Heart left ventricle (tissue), 16 donors: ENCODE measurements around the gene KIAA1671. TPM values are rescaled to one million over a fixed set of nuclear protein-coding genes. Genes with fewer than 3 reads are reported as not detected.

Experiments
- ATAC-seq, 4 donors: fragments of 200-7000 bp; cut with Tn5 transposase; one replicate each; pipeline ENCODE4 v1.9.1; 2020 to 2022; ENCODE audit warnings: moderate library complexity in 4 of 4, mild to moderate bottlenecking in 3 of 4, moderate number of reproducible peaks in 1 of 4
- DNase-seq, 5 donors: peaks; one replicate each; pipeline ENCODE4 v3.0.0-alpha.2; 2020
- H3K27ac ChIP-seq, 12 donors: fragments of 200-600 bp; sonication (generic) in 4 of 12; one replicate each; pipeline versions ENCODE4 v1.5.0 to v1.8.0; 2016 to 2022; ENCODE audit warnings: mild to moderate bottlenecking in 2 of 12
- H3K27me3 ChIP-seq, 9 donors: fragments of 200-600 bp; sonication (generic) in 2 of 9; one replicate each; pipeline versions ENCODE4 v1.5.1 to v1.8.0; 2016 to 2022; ENCODE audit warnings: mild to moderate bottlenecking in 3 of 9
- H3K36me3 ChIP-seq, 9 donors: fragments of 200-600 bp; sonication (generic) in 2 of 9; one replicate each; pipeline versions ENCODE4 v1.5.0 to v1.8.0; 2018 to 2022; ENCODE audit warnings: mild to moderate bottlenecking in 2 of 9
- H3K4me1 ChIP-seq, 12 donors: fragments of 200-600 bp; sonication (generic) in 4 of 12; one replicate each; pipeline versions ENCODE4 v1.5.0 to v1.8.0; 2016 to 2022; ENCODE audit warnings: mild to moderate bottlenecking in 3 of 12
- H3K4me3 ChIP-seq, 12 donors: fragments of 200-600 bp; sonication (generic) in 4 of 12; one replicate each; pipeline versions ENCODE4 v1.5.0 to v1.8.0; 2017 to 2022; ENCODE audit warnings: mild to moderate bottlenecking in 9 of 12, moderate library complexity in 4 of 12
- H3K9me3 ChIP-seq, 12 donors: fragments of 200-600 bp; sonication (generic) in 4 of 12; one replicate each; pipeline versions ENCODE4 v1.5.0 to v1.8.0; 2016 to 2022; ENCODE audit warnings: mild to moderate bottlenecking in 1 of 12
- CTCF ChIP-seq, 12 donors: fragments of 200-600 bp; sonication (generic) in 4 of 12; IDR thresholded peaks; one replicate each; pipeline versions ENCODE4 v1.5.0 to v1.8.0; 2018 to 2022; ENCODE audit warnings: antibody characterized with exemption in 12 of 12, mild to moderate bottlenecking in 5 of 12
- POLR2A ChIP-seq, 2 donors: fragments of 450-650 bp; IDR thresholded peaks; one replicate each; pipeline ENCODE4 v1.6.1; 2017; ENCODE audit warnings: antibody characterized with exemption in 2 of 2, mild to moderate bottlenecking in 2 of 2, moderate library complexity in 2 of 2
- WGBS, 4 donors: extraction: QIAGEN DNeasy Blood & Tissue Kit in 2 of 4; methylation state at CpG; one replicate each; pipeline versions ENCODE4 v1.1.5 to v1.1.7; 2013 to 2018; 5-methylcytosine and 5-hydroxymethylcytosine counted together
- intact Hi-C, 10 donors: fragments of 100-400 bp; cut with DNase I; formaldehyde crosslinking; loops; one replicate each; pipeline versions ENCODE4 v1.11.1 to v1.14.2; 2022
- polyA plus RNA-seq, 2 donors: library from polyadenylated mRNA; stranded (reverse); fragments of 200-250 nt; gene quantifications; one replicate each; pipeline ENCODE4 v1.2.3, GENCODE V29; 2013
- total RNA-seq, 9 donors: library from RNA; depleted of rRNA in 2 of 9; stranded (reverse); fragments of >200 nt in 2 of 9; fragmentation: NEBNext Ultra II Directional in 3 of 9; extraction: Animal tissue kit (Norgen Biotek cat#: 25700) in 3 of 9; gene quantifications; one replicate each; pipeline versions ENCODE4 v1.1.0 to v1.2.4, GENCODE V29; 2016 to 2023
- donor health status: ischemic (EF 13 %, LVEDD 7.1; RV severe dilation, severe dysfunction).
- donor health status: healthy with polysubstance abuse.
- donor health status: DM: no; HTN: yes; CAD: no.
- donor health status: DM: no; HTN: no; CAD: no.
- donor health status: ischemic (EF 25% LVEDD 6.9; RV normal size, moderate dysfunction).
- donor health status: ischemic (EF 25% LVEDD 5.7; RV mildly dilated, moderate dysfunction).
- donor health status: healthy.
- donor health status: DM: yes; HTN: yes; CAD: no.
- donor health status: ischemic (EF 35%, LVEDD 5.7; RV mildly dilated, moderate dysfunction).
- donor health status: nonischemic (EF 11% LVEDD 7.7; RV severe dilation, severe dysfunction).
- donor health status: DM: yes; HTN: yes; CAD: no.
- donor health status: PGD.
- donor health status: ischemic (EF 29% LVEDD 5.4; RV normal size, mild dysfunction).
- donor health status: nonischemic (EF 23%, LVEDD 6.1; RV moderate dilation, normal function).

KIAA1671 gene
- total and polyA plus RNA-seq, 11 donors = 4.5 to 22.1 (median 13.2) TPM

- Histone ChIP-seq H3K4me1 (peaks cover 4 to 77% (median 53%) of the 10 kb centered on the region in 12 donors), H3K36me3 (no peaks in the 10 kb centered on the region), H3K27me3 (no peaks in the 10 kb centered on the region), H3K4me3 (no peak overlapping the region), H3K27ac (peak overlapping the region in 6 of 12 donors; percentile 21 to 73 (median 48)), H3K9me3 (no peaks in the 10 kb centered on the region)
- no peak for ATAC-seq
- WGBS, 4 donors = 84 to 94% (median 86%) methylated on average over 6 of the region's 6 CpGs
- TF ChIP-seq CTCF (IDR thresholded peaks at IDR 0.05) = no peak
- TF ChIP-seq POLR2A (IDR thresholded peaks at IDR 0.05) = no peak
- intact Hi-C loops = no loop called here
- DNase-seq = no peak
Measured at GRCh38 chr22:24981656-24982055, 29.1 kb downstream of the KIAA1671 start.

- Histone ChIP-seq H3K36me3 (no peaks in the 10 kb centered on the region), H3K27ac (peak overlapping the region in 11 of 12 donors; percentile 38 to 83 (median 66)), H3K4me1 (peaks cover 2 to 76% (median 47%) of the 10 kb centered on the region in 12 donors)
Measured at GRCh38 chr22:24982301-24983056, 30.0 kb downstream of the KIAA1671 start.

GRCh38 chr22:24983151-24983550 is 30.6 kb downstream of the KIAA1671 start:
- H3K4me3 ChIP-seq = no peak overlapping the region
- intact Hi-C loops = no loop called here
- H3K27ac ChIP-seq = peak overlapping the region; percentile 11 to 83 (median 64)
- peak in 1 of 5 donors; percentile 41 for DNase-seq
- TF ChIP-seq POLR2A (IDR thresholded peaks at IDR 0.05) (no peak), CTCF (IDR thresholded peaks at IDR 0.05) (no peak)
- no peaks in the 10 kb centered on the region for H3K27me3 ChIP-seq
- H3K4me1 ChIP-seq = peaks cover 2 to 75% (median 42%) of the 10 kb centered on the region in 12 donors
- ATAC-seq = peak in 3 of 4 donors; percentile 24 to 60 (median 29)
- H3K36me3 ChIP-seq = no peaks in the 10 kb centered on the region
- WGBS, 4 donors = 58 to 71% (median 64%) methylated on average over 5 of the region's 5 CpGs
- no peaks in the 10 kb centered on the region for H3K9me3 ChIP-seq

More at GRCh38 chr22:24982301-24983056, 30.0 kb downstream of the KIAA1671 start:
- Histone ChIP-seq H3K27me3 (no peaks in the 10 kb centered on the region), H3K4me3 (no peak overlapping the region), H3K9me3 (no peaks in the 10 kb centered on the region)
- WGBS, 4 donors = 66 to 92% (median 73%) methylated on average over 5 to 8 of the region's 8 CpGs
- intact Hi-C loops = no loop called here
- ATAC-seq (no peak), DNase-seq (no peak)
- TF ChIP-seq POLR2A (IDR thresholded peaks at IDR 0.05) = no peak
- TF ChIP-seq CTCF (IDR thresholded peaks at IDR 0.05) = no peak

- no peaks in the 10 kb centered on the region for H3K27me3 ChIP-seq
- ATAC-seq (no peak), DNase-seq (no peak)
- H3K4me1 ChIP-seq = peaks cover 4 to 77% (median 44%) of the 10 kb centered on the region in 12 donors
- no peak for TF ChIP-seq CTCF (IDR thresholded peaks at IDR 0.05)
- TF ChIP-seq POLR2A (IDR thresholded peaks at IDR 0.05) = no peak
- no peak overlapping the region for H3K4me3 ChIP-seq
- H3K9me3 ChIP-seq = no peaks in the 10 kb centered on the region
- peak overlapping the region in 8 of 12 donors; percentile 53 to 83 (median 70) for H3K27ac ChIP-seq
- H3K36me3 ChIP-seq = no peaks in the 10 kb centered on the region
- intact Hi-C loops = no loop called here
- 90 to 99% (median 93%) methylated on average over 1 of the region's 1 CpG for WGBS, 4 donors
Measured at GRCh38 chr22:24984122-24984521, 31.6 kb downstream of the KIAA1671 start.
